Measurements from ENCODE around the gene GNB1L.
"Not testable (repeated sequence)": the region's sequence is repeated elsewhere in the genome, so short reads cannot be mapped to it uniquely, and the experiment has no call there.

The GNB1L gene

GRCh38 chr22:19795617-19796008 is 59.1 kb downstream of the GNB1L start:
- DNase-seq (ENCODE audit: low read depth) = no peak

GRCh38 chr22:19793661-19794310 is 60.9 kb downstream of the GNB1L start:
- no peak for DNase-seq (ENCODE audit: low read depth)

- DNase-seq (ENCODE audit: low read depth) = no peak
Measured at GRCh38 chr22:19793161-19793560, 61.5 kb downstream of the GNB1L start.

- not testable (repeated sequence) for DNase-seq (ENCODE audit: low read depth)
Measured at GRCh38 chr22:19792383-19792896, 62.2 kb downstream of the GNB1L start.

- DNase-seq (ENCODE audit: low read depth) = no peak
Measured at GRCh38 chr22:19791894-19792293, 62.8 kb downstream of the GNB1L start.

- DNase-seq (ENCODE audit: low read depth) = no peak
Measured at GRCh38 chr22:19791243-19791642, 63.4 kb downstream of the GNB1L start.

- DNase-seq (ENCODE audit: low read depth) = no peak
Measured at GRCh38 chr22:19789828-19790227, 64.8 kb downstream of the GNB1L start.

GRCh38 chr22:19789406-19789805 is 65.3 kb downstream of the GNB1L start:
- DNase-seq (ENCODE audit: low read depth) = no peak

- DNase-seq (ENCODE audit: low read depth) = no peak
Measured at GRCh38 chr22:19788661-19789225, 65.9 kb downstream of the GNB1L start.

GRCh38 chr22:19787849-19788141 is 66.9 kb downstream of the GNB1L start:
- DNase-seq (ENCODE audit: low read depth) = no peak

- no peak for DNase-seq (ENCODE audit: low read depth)
Measured at GRCh38 chr22:19786959-19787848, 67.5 kb downstream of the GNB1L start.

- no peak for DNase-seq (ENCODE audit: low read depth)
Measured at GRCh38 chr22:19786264-19786585, 68.4 kb downstream of the GNB1L start.

- no peak for DNase-seq (ENCODE audit: low read depth)
Measured at GRCh38 chr22:19785461-19786263, 69.0 kb downstream of the GNB1L start.

- DNase-seq (ENCODE audit: low read depth) = no peak
Measured at GRCh38 chr22:19784384-19785175, 70.1 kb downstream of the GNB1L start.

- DNase-seq (ENCODE audit: low read depth) = no peak
Measured at GRCh38 chr22:19783586-19784383, 70.9 kb downstream of the GNB1L start.

GRCh38 chr22:19782533-19782932 is 72.1 kb downstream of the GNB1L start:
- DNase-seq (ENCODE audit: low read depth) = no peak

- DNase-seq (ENCODE audit: low read depth) = no peak
Measured at GRCh38 chr22:19779685-19780268, 74.9 kb downstream of the GNB1L start.

- no peak for DNase-seq (ENCODE audit: low read depth)
Measured at GRCh38 chr22:19779011-19779421, 75.7 kb downstream of the GNB1L start.

GRCh38 chr22:19777192-19777591 is 77.5 kb downstream of the GNB1L start:
- DNase-seq (ENCODE audit: low read depth) = not testable (repeated sequence)

- DNase-seq (ENCODE audit: low read depth) = no peak
Measured at GRCh38 chr22:19776433-19777031, 78.1 kb downstream of the GNB1L start.

Data from stimulated activated CD8-positive, alpha-beta memory T cell treated with anti-CD3 and anti-CD28 coated beads, Interleukin-7, amount 100 ng/mL, for 24 hours (primary cell).